GM18511 (cell line): Measurements from ENCODE around the gene CLEC5A.
"Not testable (repeated sequence)": the region's sequence is repeated elsewhere in the genome, so short reads cannot be mapped to it uniquely, and the experiment has no call there.

Experiments used
- ATAC-seq: cut with Tn5 transposase; IDR thresholded peaks from one replicate; pipeline ENCODE4 v1.9.1; 2021; ENCODE audit warnings: mild to moderate bottlenecking, moderate library complexity; ENCODE audit not compliant: unreplicated experiment

The CLEC5A gene

GRCh38 chr7:141949451-141949850, 2.7 kb upstream of the CLEC5A start:
- ATAC-seq, result no peak

GRCh38 chr7:141949021-141949420, 2.2 kb upstream of the CLEC5A start:
- no peak for ATAC-seq

GRCh38 chr7:141945356-141945755, 1.4 kb downstream of the CLEC5A start:
- no peak for ATAC-seq

- no peak for ATAC-seq
Measured at GRCh38 chr7:141944811-141945210, 2.0 kb downstream of the CLEC5A start.

- ATAC-seq, result no peak
Measured at GRCh38 chr7:141943846-141944245, 2.9 kb downstream of the CLEC5A start.

- no peak for ATAC-seq
Measured at GRCh38 chr7:141941075-141941474, 5.7 kb downstream of the CLEC5A start.

GRCh38 chr7:141930211-141930610, 16.6 kb downstream of the CLEC5A start:
- ATAC-seq, result no peak

GRCh38 chr7:141928845-141929195, 18.0 kb downstream of the CLEC5A start:
- ATAC-seq, result no peak

GRCh38 chr7:141928146-141928844, 18.5 kb downstream of the CLEC5A start:
- ATAC-seq, result no peak

GRCh38 chr7:141920281-141920680, 26.5 kb downstream of the CLEC5A start:
- ATAC-seq, result no peak

GRCh38 chr7:141916099-141916498, 30.7 kb downstream of the CLEC5A start, which contains the start of gene OR9A4:
OR9A4 (plus strand) TSS chr7:141916399; CDS start chr7:141918876, 2,477 bp downstream.
- ATAC-seq, result no peak

- peak; percentile 56 for ATAC-seq
Measured at GRCh38 chr7:141915565-141915964, 31.2 kb downstream of the CLEC5A start.

- no peak for ATAC-seq
Measured at GRCh38 chr7:141911391-141911790, 35.4 kb downstream of the CLEC5A start.

- no peak for ATAC-seq
Measured at GRCh38 chr7:141906285-141906684, 40.5 kb downstream of the CLEC5A start.

GRCh38 chr7:141899366-141899765, 47.4 kb downstream of the CLEC5A start:
- not testable (repeated sequence) for ATAC-seq

GRCh38 chr7:141891336-141891735, 55.4 kb downstream of the CLEC5A start:
- ATAC-seq, result no peak

- no peak for ATAC-seq
Measured at GRCh38 chr7:141889321-141889720, 57.5 kb downstream of the CLEC5A start.

GRCh38 chr7:141884539-141885225, 62.1 kb downstream of the CLEC5A start:
- peak; percentile 88 for ATAC-seq

GRCh38 chr7:141880960-141881359, 65.8 kb downstream of the CLEC5A start:
- no peak for ATAC-seq

- ATAC-seq, result no peak
Measured at GRCh38 chr7:141877365-141877764, 69.4 kb downstream of the CLEC5A start.
